GM13976 (cell line): ENCODE results near the gene SYVN1.

Experiments
- DNase-seq: peaks from one replicate; pipeline ENCODE4 v3.0.0; 2012; ENCODE audit warnings: low spot score
- in situ Hi-C: fragments of 300-500 bp; cut with MboI; formaldehyde crosslinking; loops from one replicate; pipeline ENCODE4 v1.12.0; 2022; ENCODE audit warnings: low sequenced_read_pairs, mixed read lengths, inconsistent platforms; ENCODE audit not compliant: unreplicated experiment
- TF ChIP-seq, protein P1 (sequence below): IDR thresholded peaks from 2 replicates; pipeline ENCODE4 v1.5.1; 2012; ENCODE audit warnings: borderline replicate concordance, mild to moderate bottlenecking; ENCODE audit not compliant: insufficient read depth; ENCODE audit errors: extremely low read depth, missing control alignments, control extremely low read depth

Gene SYVN1

DNA sequence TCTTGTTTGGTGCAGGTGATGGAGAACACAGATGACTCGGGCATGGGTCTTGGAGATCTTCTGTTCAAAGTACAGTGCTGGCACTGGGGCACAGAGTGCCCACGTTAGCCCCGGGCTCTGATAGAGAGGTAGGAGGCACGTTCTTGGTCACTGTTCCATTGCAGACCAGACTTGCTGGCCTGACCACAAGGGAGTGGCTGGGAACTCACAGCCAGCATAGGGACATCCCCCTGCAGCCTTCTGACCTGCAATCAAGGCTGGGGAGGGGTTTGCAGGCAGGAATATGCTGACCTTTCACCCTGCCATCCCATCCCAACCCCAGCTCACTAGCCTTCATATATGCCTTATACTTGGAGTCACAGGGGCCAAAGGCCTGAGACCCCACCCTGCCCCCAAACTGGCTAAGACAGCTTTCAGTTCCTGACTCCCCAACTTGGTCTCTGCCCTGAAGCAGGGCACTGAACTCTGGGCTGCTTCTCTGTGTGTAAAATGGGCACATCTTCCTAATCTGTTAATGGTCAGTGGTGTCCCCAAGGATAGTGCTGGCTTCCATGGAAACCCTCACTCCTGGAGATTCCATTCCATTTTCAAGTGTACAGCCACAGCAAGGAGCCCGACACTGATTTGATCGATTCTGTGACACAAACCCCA is 7.6 kb downstream of the SYVN1 start:
- in situ Hi-C loops, result no loop called here
- TF ChIP-seq, protein P1, sequence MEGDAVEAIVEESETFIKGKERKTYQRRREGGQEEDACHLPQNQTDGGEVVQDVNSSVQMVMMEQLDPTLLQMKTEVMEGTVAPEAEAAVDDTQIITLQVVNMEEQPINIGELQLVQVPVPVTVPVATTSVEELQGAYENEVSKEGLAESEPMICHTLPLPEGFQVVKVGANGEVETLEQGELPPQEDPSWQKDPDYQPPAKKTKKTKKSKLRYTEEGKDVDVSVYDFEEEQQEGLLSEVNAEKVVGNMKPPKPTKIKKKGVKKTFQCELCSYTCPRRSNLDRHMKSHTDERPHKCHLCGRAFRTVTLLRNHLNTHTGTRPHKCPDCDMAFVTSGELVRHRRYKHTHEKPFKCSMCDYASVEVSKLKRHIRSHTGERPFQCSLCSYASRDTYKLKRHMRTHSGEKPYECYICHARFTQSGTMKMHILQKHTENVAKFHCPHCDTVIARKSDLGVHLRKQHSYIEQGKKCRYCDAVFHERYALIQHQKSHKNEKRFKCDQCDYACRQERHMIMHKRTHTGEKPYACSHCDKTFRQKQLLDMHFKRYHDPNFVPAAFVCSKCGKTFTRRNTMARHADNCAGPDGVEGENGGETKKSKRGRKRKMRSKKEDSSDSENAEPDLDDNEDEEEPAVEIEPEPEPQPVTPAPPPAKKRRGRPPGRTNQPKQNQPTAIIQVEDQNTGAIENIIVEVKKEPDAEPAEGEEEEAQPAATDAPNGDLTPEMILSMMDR, result no peak
- DNase-seq, result peak; percentile 26

DNA sequence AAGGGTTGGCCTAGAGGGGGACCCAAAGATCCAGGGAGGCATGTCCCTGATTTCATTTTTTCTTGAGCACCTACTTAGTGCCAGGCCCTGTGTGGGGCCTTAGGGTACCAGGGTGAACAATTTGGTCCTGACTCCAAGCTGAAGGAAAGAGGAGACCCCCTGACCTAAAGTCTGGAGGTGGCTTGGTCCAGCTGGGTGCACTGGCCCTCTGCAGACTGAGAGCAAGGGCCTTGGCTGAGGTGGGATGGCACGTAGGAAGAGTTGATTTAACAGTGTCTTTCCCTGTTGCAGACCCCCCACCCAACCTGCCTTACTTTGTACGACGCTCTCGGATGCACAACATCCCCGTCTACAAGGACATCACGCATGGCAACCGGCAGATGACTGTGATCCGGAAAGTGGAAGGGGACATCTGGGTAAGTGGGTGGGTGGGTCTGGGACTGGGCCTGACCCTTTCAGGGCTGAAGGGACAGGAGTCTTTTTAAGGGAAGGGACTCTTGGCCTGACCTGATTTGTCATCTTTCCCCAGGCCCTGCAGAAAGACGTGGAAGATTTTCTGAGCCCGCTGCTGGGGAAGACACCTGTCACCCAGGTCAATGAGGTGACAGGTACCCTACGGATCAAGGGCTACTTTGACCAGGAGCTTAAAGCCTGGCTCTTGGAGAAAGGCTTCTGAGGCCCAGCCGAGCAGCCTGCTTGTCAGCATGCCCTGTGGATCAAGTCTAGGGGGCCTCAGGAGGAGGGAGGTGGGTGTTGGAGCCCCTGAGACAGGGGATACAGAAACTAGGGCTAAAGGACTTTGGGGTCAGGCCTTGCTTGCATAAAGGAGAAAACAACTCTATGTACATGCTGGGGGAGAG is 8.9 kb downstream of the SYVN1 start:
- TF ChIP-seq, protein P1, result no peak
- in situ Hi-C loops, result no loop called here
- DNase-seq, result no peak

DNA sequence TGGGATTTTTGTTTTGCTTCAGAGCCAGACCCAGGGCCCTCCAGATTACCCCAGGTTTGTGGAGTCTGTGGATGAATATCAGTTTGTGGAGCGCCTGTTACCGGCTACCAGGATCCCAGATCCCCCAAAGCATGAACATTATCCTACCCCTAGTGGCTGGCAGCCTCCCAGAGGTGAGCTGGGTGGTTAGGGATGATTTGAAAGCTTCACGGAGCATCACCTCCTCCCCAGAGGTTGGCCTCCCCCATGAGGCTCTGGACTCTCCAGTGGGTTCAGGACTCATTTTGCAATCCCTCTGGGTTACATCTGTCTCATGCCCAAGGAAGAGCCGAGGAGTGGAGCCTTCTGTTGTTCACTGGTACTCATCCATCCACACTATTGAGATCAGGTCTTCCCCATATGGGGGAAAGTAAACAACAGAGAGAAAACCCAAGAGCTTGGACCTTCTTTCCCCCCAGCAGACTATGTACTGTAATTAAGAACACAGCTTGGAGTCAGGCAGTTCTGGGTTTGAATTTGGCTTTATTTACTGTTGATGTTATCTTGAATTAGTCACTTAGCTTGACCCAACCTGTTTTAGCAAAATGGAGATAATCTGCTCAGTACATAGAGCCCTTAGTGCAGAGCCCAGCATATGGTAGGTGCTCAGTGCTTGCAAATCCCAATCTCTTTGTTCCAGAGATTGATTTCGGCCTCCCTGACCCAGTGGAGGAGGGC is 9.7 kb downstream of the SYVN1 start:
- TF ChIP-seq, protein P1, result no peak
- in situ Hi-C loops, result no loop called here
- no peak for DNase-seq

DNA sequence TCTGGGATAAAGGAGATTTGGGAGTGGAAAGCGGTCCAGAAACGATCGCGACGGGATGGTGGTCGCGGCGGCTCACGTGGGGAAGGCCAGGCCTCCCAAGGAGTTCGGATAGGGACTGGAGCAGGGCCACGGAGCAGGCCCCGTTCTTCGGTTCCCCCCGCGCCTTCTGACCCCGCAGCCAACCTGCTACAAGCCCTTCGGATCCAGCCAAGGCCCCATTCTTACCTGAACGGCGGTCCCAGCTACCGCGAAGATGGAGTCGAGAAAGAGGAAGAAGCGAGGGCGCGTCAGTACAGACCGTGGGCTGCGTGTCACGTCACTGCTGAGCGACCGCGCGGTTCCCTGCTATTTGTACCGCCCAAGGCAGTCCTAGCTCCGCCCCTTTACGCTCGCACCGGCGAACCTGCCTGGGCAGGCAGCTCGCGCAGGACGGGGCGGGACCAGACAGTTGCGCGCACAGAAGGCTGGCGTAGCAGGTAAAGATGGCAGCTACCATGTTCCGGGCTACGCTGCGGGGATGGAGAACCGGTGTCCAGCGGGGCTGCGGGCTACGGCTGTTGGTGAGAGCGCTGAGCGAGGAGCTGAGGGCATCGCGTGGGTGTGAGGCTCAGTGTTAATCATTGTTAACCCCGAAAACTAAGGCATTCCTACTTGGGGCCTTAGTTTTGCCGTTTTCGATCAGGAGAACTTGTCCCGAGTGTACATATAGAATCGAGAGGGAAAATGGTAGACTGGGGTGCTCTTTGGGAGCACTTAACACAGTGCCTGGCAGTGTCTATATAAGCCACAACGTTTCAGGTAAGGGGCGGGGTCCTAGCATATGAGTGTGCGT is 12.2 kb downstream of the SYVN1 start, which contains the start of the genes FAU and MRPL49:
Gene FAU (minus strand): TSS at position 270 of the 832 bp plus-strand sequence. CDS start 321 bp downstream, outside the sequence.
Gene MRPL49 (plus strand): TSS at position 457 of the 832 bp plus-strand sequence. CDS start 26 bp downstream, at position 483.
- in situ Hi-C loops, result no loop called here
- TF ChIP-seq, protein P1, result no peak
- peak; percentile 98 for DNase-seq

DNA sequence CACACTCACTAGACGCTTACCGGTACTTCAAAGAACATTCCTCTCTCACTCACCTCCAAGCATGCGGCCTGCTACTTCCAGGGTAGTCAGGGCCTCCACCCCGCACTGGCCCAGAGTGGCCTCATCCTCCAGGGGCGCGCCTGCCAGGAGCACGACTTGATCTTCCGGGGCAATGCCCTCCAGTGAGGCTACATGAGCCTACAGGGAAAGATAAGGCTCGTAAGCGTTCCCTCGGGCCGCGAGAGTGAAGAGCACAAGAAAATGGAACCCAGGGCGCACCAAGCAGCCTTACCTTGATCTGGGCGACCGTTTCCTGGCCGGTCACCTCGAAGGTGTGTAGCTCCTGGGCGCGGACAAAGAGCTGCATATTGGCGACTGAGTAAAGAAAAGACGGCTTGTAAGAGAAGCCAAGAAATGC is 12.9 kb downstream of the SYVN1 start:
- no peak for DNase-seq
- TF ChIP-seq, protein P1, result no peak
- in situ Hi-C loops, result no loop called here

DNA sequence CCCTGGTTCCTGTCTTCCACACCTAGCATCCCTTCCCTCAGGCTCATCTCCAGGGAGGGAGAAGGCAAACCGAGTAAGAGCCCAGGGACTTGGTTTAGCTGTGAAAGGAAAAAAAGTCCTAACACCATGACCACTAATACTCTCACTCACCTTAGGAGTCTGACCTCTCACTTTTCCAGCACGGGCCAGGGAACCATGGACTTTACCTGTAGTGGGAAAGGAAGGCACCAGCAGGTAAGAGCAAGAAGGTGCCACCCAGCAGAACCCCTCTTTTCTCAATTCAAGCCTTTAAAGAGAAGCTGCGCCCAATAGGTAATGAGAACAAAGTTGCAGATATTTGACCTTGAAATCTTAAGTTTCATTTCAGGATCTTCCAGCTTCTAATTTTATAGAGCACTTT is 13.5 kb downstream of the SYVN1 start:
- no peak for DNase-seq
- TF ChIP-seq, protein P1, result no peak
- in situ Hi-C loops, result no loop called here
